ENCODE data around the gene AGAP1. TPM values are rescaled to one million over a fixed set of nuclear protein-coding genes. Genes with fewer than 3 reads are reported as not detected.

AGAP1 gene
- total RNA-seq, 1 donor from 2014 or later = 33.4 TPM

DNA sequence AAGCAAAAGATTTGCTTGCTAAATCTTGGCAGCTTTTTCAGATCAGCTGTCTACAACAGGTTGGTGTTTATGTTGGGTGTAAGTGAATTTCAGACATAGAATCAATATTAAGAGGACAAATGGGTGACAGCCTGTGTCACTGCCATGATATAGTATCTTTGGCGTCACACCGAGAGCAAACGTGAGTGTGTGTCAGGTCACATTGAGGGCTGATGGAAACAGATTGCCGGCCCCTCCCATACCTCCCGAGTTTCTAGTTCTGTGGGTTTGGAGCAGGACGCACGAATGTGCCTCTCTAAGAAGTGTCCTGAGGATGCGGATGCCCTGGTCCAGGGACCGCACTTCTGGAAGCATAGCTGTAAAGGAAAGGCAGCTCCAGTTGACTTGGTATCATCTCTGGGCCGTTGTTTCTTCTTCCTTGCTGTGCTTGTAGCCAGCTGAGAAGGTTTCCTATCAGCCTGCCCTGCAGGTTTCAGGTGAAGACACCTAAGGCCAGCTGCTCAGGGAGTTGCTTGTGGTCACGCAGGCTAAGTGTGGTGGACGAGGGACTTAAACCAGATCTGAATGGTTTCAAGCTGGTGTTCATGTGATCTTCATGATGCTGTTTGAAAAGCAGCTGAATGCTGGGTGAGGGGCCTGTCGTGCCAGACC lies 6.4 kb downstream of the AGAP1 start:
- Histone ChIP-seq H3K36me3 (no peaks in the 10 kb centered on the region), H3K9me3 (no peaks in the 10 kb centered on the region), H3K4me3 (no peak overlapping the region), H3K27me3 (no peaks in the 10 kb centered on the region), H3K4me1 (peaks cover 32% of the 10 kb centered on the region), H3K27ac (no peak overlapping the region)
- ATAC-seq (no peak), DNase-seq (no peak)
- TF ChIP-seq, protein P1, sequence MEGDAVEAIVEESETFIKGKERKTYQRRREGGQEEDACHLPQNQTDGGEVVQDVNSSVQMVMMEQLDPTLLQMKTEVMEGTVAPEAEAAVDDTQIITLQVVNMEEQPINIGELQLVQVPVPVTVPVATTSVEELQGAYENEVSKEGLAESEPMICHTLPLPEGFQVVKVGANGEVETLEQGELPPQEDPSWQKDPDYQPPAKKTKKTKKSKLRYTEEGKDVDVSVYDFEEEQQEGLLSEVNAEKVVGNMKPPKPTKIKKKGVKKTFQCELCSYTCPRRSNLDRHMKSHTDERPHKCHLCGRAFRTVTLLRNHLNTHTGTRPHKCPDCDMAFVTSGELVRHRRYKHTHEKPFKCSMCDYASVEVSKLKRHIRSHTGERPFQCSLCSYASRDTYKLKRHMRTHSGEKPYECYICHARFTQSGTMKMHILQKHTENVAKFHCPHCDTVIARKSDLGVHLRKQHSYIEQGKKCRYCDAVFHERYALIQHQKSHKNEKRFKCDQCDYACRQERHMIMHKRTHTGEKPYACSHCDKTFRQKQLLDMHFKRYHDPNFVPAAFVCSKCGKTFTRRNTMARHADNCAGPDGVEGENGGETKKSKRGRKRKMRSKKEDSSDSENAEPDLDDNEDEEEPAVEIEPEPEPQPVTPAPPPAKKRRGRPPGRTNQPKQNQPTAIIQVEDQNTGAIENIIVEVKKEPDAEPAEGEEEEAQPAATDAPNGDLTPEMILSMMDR (IDR thresholded peaks at IDR 0.05) = no peak
- intact Hi-C loops (cut with DNase I) = no loop called here

DNA sequence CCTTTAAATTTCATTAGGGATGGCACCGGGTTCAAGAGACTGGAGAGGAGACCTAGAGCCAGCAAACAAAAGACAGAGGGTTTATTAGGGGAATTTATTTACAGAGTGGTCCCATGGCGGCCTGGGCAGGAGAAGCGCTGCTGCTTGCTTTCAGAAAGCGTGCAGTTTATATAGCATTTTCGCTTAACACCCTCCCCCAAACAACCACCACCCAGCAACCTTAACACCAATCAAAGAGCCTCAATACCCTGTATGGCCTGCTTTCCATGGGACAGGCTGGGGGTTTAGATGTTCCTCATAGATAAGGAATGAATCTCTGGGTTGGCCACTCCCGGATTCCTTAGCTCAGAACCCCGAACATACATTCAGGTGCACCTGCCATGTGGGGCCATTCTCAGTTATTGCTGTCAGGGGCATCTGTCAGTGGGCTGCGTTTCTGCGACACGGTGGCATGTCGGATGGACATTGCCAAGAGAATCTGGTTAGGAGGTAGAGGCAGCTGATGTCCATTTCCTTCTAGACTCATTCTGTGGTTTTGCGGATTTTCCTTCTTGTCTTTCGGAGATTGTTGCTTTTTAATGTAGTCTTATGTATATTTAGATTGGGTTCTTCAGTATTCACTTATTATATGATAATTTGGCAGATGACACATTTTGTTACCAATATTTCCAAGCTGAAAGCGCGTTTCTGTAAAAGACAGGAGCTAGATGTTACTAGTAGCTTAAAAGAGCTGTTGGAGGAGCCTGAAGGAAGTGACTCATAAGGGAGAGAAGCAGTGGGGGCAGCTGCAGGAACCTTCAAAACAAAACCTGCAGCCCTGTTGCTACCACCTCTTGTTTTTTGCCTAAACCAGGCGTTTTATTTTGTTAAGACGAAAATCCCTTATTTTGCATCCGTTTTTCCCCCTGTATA lies 7.2 kb downstream of the AGAP1 start:
- Histone ChIP-seq H3K36me3 (no peaks in the 10 kb centered on the region), H3K27me3 (no peaks in the 10 kb centered on the region), H3K4me1 (peaks cover 32% of the 10 kb centered on the region), H3K4me3 (no peak overlapping the region), H3K27ac (no peak overlapping the region), H3K9me3 (no peaks in the 10 kb centered on the region)
- TF ChIP-seq, protein P1 (IDR thresholded peaks at IDR 0.05) = no peak
- intact Hi-C loops (cut with DNase I) = no loop called here
- ATAC-seq (no peak), DNase-seq (no peak)

GRCh38 chr2:235501673-235502031 lies 7.8 kb downstream of the AGAP1 start:
- Histone ChIP-seq H3K27ac (no peak overlapping the region), H3K9me3 (no peaks in the 10 kb centered on the region), H3K27me3 (no peaks in the 10 kb centered on the region), H3K36me3 (no peaks in the 10 kb centered on the region), H3K4me3 (no peak overlapping the region), H3K4me1 (peaks cover 35% of the 10 kb centered on the region)
- ATAC-seq = no peak
- TF ChIP-seq, protein P1 (IDR thresholded peaks at IDR 0.05) = no peak
- no peak for DNase-seq
- intact Hi-C loops (cut with DNase I) = no loop called here

GRCh38 chr2:235502336-235502735 lies 8.5 kb downstream of the AGAP1 start:
- Histone ChIP-seq H3K27ac (no peak overlapping the region), H3K4me1 (peaks cover 35% of the 10 kb centered on the region)
- no peak for DNase-seq

DNA sequence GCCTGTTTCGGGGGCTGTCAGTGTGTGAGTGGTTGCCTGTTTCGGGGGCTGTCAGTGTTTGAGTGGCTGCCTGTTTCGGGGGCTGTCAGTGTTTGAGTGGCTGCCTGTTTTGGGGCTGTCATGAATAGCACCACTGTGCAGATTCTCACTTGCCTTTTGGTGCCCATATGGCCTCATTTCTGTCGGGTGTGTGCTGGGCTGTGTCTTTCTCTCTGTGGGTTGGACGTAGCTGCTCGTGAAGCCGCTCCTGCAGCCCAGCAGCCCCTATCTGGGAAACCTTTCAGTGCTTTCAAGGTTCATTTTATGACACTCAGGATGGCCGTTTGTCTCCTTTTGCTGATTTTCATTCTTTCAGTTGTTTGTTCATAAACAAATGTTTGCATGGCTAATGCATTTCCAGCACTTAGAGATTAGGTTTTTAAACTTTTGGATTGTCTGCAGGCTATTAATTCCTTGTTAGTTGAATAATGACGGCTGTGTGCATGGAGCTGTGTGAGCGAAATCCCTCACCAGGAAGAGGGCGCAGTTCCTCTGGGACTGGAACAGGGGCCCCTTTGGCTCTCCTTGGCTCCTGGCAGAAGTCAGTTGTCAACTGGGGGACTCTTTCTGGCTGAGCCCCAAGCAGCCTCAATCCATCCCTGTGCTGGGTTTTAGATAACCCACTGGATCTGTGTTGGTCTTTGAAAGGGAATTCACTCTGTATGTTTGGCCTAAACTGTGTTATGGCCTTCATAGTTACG lies 10.8 kb downstream of the AGAP1 start:
- Histone ChIP-seq H3K4me1 (peaks cover 35% of the 10 kb centered on the region), H3K27ac (no peak overlapping the region), H3K27me3 (no peaks in the 10 kb centered on the region), H3K4me3 (no peak overlapping the region), H3K36me3 (no peaks in the 10 kb centered on the region), H3K9me3 (no peaks in the 10 kb centered on the region)
- no peak for DNase-seq
- TF ChIP-seq, protein P1 (IDR thresholded peaks at IDR 0.05) = no peak
- ATAC-seq = peak; percentile 12
- intact Hi-C loops (cut with DNase I) = no loop called here

More at GRCh38 chr2:235502336-235502735, 8.5 kb downstream of the AGAP1 start:
- no peaks in the 10 kb centered on the region for H3K36me3 ChIP-seq
- no peaks in the 10 kb centered on the region for H3K27me3 ChIP-seq
- no peak for ATAC-seq
- intact Hi-C loops (cut with DNase I) = no loop called here
- TF ChIP-seq, protein P1 (IDR thresholded peaks at IDR 0.05) = no peak
- no peak overlapping the region for H3K4me3 ChIP-seq
- H3K9me3 ChIP-seq = no peaks in the 10 kb centered on the region
